Measurements from ENCODE around the gene ATRNL1.
"Not testable (repeated sequence)": the region's sequence is repeated elsewhere in the genome, so short reads cannot be mapped to it uniquely, and the experiment has no call there.

The ATRNL1 gene

DNA sequence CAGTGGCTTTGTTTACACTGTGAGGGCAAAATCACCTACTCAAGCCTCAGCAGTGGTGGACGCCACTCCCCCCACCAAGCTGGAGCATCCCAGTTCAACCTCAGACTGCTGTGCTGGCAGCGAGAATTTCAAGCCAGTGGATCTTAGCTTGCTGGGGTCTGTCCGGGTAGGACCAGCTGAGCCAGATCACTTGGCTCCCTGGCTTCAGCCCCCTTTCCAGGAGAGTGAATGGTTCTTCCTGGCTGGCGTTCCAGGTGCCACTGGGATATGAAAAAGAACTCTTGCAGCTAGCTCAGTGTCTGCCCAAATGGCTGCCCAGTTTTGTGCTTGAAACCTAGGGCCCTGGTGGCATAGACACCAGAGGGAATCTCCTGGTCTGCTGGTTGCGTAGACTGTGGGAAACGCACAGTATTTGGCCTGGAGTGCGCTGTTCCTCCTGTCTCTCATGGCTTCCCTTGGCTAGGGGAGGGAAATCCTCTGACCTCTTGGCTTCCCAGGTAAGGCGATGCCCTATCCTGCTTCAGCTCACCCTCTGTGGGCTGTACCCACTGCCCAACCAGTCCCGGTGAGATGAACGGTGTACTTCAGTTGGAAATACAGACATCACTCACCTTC is 398.5 kb downstream of the ATRNL1 start:
- TF ChIP-seq, protein P1, sequence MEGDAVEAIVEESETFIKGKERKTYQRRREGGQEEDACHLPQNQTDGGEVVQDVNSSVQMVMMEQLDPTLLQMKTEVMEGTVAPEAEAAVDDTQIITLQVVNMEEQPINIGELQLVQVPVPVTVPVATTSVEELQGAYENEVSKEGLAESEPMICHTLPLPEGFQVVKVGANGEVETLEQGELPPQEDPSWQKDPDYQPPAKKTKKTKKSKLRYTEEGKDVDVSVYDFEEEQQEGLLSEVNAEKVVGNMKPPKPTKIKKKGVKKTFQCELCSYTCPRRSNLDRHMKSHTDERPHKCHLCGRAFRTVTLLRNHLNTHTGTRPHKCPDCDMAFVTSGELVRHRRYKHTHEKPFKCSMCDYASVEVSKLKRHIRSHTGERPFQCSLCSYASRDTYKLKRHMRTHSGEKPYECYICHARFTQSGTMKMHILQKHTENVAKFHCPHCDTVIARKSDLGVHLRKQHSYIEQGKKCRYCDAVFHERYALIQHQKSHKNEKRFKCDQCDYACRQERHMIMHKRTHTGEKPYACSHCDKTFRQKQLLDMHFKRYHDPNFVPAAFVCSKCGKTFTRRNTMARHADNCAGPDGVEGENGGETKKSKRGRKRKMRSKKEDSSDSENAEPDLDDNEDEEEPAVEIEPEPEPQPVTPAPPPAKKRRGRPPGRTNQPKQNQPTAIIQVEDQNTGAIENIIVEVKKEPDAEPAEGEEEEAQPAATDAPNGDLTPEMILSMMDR (IDR thresholded peaks at IDR 0.05; ENCODE audit: extremely low read depth, missing control alignments) = no peak
- DNase-seq (ENCODE audit: low spot score) = no peak

- no peak for DNase-seq (ENCODE audit: low spot score)
- TF ChIP-seq, protein P1 (IDR thresholded peaks at IDR 0.05; ENCODE audit: extremely low read depth, missing control alignments) = no peak
These were observed 410.4 kb downstream of the ATRNL1 start for GRCh38 chr10:115503546-115503945.

DNA sequence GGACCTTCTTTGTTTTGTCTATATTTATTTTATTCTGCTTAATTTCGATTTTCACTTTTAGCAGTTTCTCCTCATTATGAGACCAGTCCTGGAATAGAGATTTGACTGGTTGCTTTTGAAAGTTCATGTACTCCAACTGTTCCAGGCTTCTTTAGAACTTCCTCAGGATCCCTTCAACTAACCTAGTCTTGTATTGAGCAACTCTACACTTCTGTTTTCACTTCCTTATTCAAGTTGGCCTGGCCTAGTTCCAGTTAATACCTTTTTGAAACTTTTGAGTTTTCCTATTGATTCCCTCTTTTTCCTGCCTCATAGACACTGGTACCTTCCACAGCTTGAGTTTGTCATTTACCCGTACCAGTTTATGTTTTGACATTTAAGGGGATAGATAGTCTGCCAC is 421.7 kb downstream of the ATRNL1 start:
- DNase-seq (ENCODE audit: low spot score) = no peak
- TF ChIP-seq, protein P1 (IDR thresholded peaks at IDR 0.05; ENCODE audit: extremely low read depth, missing control alignments) = no peak

- TF ChIP-seq, protein P1 (IDR thresholded peaks at IDR 0.05; ENCODE audit: extremely low read depth, missing control alignments) = no peak
- no peak for DNase-seq (ENCODE audit: low spot score)
These were observed 432.0 kb downstream of the ATRNL1 start for GRCh38 chr10:115525141-115525540.

- DNase-seq (ENCODE audit: low spot score) = not testable (repeated sequence)
These were observed 434.5 kb downstream of the ATRNL1 start for GRCh38 chr10:115527682-115528081.

GRCh38 chr10:115536401-115536800 is 443.2 kb downstream of the ATRNL1 start:
- not testable (repeated sequence) for DNase-seq (ENCODE audit: low spot score)

GRCh38 chr10:115539142-115539762 is 446.1 kb downstream of the ATRNL1 start:
- TF ChIP-seq, protein P1 (IDR thresholded peaks at IDR 0.05; ENCODE audit: extremely low read depth, missing control alignments) = no peak
- no peak for DNase-seq (ENCODE audit: low spot score)

DNA sequence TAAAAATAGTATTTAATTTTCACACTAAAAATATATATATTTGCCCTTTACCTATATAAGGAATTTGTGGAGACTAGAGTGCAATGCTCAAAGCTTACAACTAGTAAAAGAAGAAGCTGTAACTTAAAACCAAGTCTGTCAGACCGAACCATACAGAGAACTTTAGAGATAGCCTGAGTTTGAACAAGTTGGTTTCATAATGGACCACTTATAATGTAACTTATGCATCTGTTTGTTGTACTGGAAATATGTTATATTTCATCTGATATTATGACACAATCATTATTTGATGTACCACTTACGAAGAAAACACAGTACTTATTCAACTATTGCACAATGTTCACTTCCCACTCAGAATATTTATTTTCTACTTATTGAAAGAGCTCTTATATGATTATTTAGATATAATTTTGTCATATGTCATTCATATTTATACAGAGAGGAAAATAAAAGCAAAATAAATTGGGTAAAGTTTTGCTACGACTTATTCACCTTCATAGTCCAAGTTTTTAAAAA is 462.8 kb downstream of the ATRNL1 start:
- no peak for DNase-seq (ENCODE audit: low spot score)
- TF ChIP-seq, protein P1 (IDR thresholded peaks at IDR 0.05; ENCODE audit: extremely low read depth, missing control alignments) = no peak
